RCC 7860 (cell line): Measurements from ENCODE around the gene SLC17A7.

ENCODE experiments used
- DNase-seq: peaks from one replicate; pipeline ENCODE4 v3.0.0-alpha.2; 2015; ENCODE audit warnings: low spot score
- FAIRE-seq: peaks from 2 replicates; lab custom pipeline; 2012; peaks lifted over from hg19 to GRCh38; lab: Jason Lieb, UNC

The SLC17A7 gene

GRCh38 chr19:49414256-49414655, 27.1 kb downstream of the SLC17A7 start:
- no peak for FAIRE-seq
- DNase-seq: no peak

- no peak for DNase-seq
- FAIRE-seq: no peak
Observed at GRCh38 chr19:49413348-49413747, 28.0 kb downstream of the SLC17A7 start.

- no peak for FAIRE-seq
- DNase-seq: no peak
Observed at GRCh38 chr19:49411681-49412326, 29.5 kb downstream of the SLC17A7 start.

GRCh38 chr19:49409441-49410029, 31.8 kb downstream of the SLC17A7 start:
- no peak for DNase-seq
- FAIRE-seq: no peak

- FAIRE-seq: peak; percentile 60
- DNase-seq: peak; percentile 57
Observed at GRCh38 chr19:49408816-49409440, 32.4 kb downstream of the SLC17A7 start.

GRCh38 chr19:49407482-49408015, 33.8 kb downstream of the SLC17A7 start:
- DNase-seq (no peak), FAIRE-seq (no peak)

GRCh38 chr19:49407079-49407478, 34.2 kb downstream of the SLC17A7 start:
- FAIRE-seq (no peak), DNase-seq (no peak)

- FAIRE-seq (no peak), DNase-seq (no peak)
Observed at GRCh38 chr19:49403404-49404187, 37.7 kb downstream of the SLC17A7 start.

GRCh38 chr19:49400029-49400428, 41.3 kb downstream of the SLC17A7 start:
- no peak for DNase-seq
- FAIRE-seq: no peak

- no peak for DNase-seq
- FAIRE-seq: no peak
Observed at GRCh38 chr19:49398931-49399330, 42.4 kb downstream of the SLC17A7 start.

- FAIRE-seq (no peak), DNase-seq (no peak)
Observed at GRCh38 chr19:49398001-49398615, 43.2 kb downstream of the SLC17A7 start.

- DNase-seq: no peak
- no peak for FAIRE-seq
Observed at GRCh38 chr19:49396738-49397505, 44.4 kb downstream of the SLC17A7 start.

- FAIRE-seq (no peak), DNase-seq (no peak)
Observed at GRCh38 chr19:49395581-49396407, 45.5 kb downstream of the SLC17A7 start.

- FAIRE-seq: no peak
Observed at GRCh38 chr19:49393881-49394280, 47.4 kb downstream of the SLC17A7 start.

GRCh38 chr19:49391581-49392399, 49.5 kb downstream of the SLC17A7 start:
- DNase-seq: peak; percentile 48
- no peak for FAIRE-seq

More at GRCh38 chr19:49393881-49394280, 47.4 kb downstream of the SLC17A7 start:
- no peak for DNase-seq

GRCh38 chr19:49390929-49391359, 50.4 kb downstream of the SLC17A7 start:
- no peak for DNase-seq
- FAIRE-seq: no peak

GRCh38 chr19:49390131-49390928, 51.0 kb downstream of the SLC17A7 start:
- no peak for DNase-seq
- FAIRE-seq: no peak
